Measurements from ENCODE around the gene NHEJ1. TPM values are rescaled to one million over a fixed set of nuclear protein-coding genes. Genes with fewer than 3 reads are reported as not detected.
A peak's percentile ranks its signal among the peaks of the same experiment; 100 is the strongest.

NHEJ1 gene
- total and polyA plus RNA-seq, 8 donors = 4.5 to 25.5 (median 11.8) TPM

DNA sequence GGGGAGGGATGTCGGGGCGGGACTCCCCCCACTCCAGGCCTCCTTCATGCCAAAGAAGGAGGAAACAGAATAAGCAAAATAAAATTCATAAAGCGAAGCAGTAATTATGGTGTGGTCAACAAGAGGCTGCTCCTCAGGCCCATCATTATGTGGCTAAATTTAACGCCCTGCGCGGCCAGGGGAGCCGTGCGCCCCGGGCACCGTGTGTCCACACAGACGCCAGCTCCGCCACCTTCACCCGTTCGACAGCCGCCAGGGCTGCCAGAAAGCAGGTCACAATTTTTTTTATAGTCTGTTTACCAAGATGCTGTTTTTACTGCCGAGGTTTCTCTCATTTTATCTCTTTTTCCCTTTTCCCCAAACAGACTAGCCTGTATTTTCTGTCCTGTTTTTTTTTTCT, 31.0 kb downstream of the NHEJ1 start:
- 89 to 96% (median 93%) methylated on average over 16 of the region's 16 CpGs for WGBS, 5 donors
- TF ChIP-seq POLR2A (IDR thresholded peaks at IDR 0.05) (no peak), EP300 (IDR thresholded peaks at IDR 0.05) (no peak), POLR2AphosphoS5 (IDR thresholded peaks at IDR 0.05) (no peak), CTCF (IDR thresholded peaks at IDR 0.05) (no peak)
- no peaks in the 10 kb centered on the region for H3K27me3 ChIP-seq
- DNase-seq = no peak
- H3K4me3 ChIP-seq = no peak overlapping the region
- H3K9me3 ChIP-seq = no peaks in the 10 kb centered on the region
- peaks cover 0 to 7% (median 0%) of the 10 kb centered on the region in 4 donors for H3K36me3 ChIP-seq
- H3K4me1 ChIP-seq = peaks cover 22 to 42% (median 37%) of the 10 kb centered on the region in 4 donors
- no peak overlapping the region for H3K27ac ChIP-seq
- intact Hi-C loops (cut with DNase I; ENCODE audit: low total_unique reads) = no loop called here

DNA sequence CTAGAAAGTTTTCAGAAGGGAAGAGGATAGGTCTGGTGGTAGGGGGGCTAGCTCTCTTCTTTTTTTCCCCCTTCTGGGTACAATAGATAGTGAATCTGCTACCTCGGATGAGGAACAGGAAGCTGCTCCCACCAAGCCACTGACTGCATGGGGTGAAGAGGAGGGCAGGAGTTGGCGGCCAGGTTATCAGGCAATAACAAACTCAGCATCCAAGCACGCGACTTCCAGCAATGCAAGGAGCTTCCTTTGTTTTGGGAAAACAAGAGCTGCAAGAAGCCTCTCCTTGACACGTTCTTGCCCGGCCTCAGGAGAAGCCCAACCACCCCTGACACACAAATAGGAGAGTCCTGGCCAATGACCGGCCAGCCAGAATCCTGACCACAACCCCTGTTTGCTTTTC, 32.2 kb downstream of the NHEJ1 start:
- Histone ChIP-seq H3K27ac (no peak overlapping the region), H3K4me3 (no peak overlapping the region), H3K27me3 (no peaks in the 10 kb centered on the region), H3K4me1 (peaks cover 33 to 54% (median 49%) of the 10 kb centered on the region in 4 donors), H3K36me3 (peaks cover 0 to 7% (median 0%) of the 10 kb centered on the region in 4 donors), H3K9me3 (no peaks in the 10 kb centered on the region)
- DNase-seq = no peak
- TF ChIP-seq CTCF (IDR thresholded peaks at IDR 0.05) (no peak), EP300 (IDR thresholded peaks at IDR 0.05) (no peak), POLR2A (IDR thresholded peaks at IDR 0.05) (no peak), POLR2AphosphoS5 (IDR thresholded peaks at IDR 0.05) (no peak)
- 45 to 71% (median 54%) methylated on average over 7 of the region's 7 CpGs for WGBS, 5 donors
- intact Hi-C loops (cut with DNase I; ENCODE audit: low total_unique reads) = no loop called here

DNA sequence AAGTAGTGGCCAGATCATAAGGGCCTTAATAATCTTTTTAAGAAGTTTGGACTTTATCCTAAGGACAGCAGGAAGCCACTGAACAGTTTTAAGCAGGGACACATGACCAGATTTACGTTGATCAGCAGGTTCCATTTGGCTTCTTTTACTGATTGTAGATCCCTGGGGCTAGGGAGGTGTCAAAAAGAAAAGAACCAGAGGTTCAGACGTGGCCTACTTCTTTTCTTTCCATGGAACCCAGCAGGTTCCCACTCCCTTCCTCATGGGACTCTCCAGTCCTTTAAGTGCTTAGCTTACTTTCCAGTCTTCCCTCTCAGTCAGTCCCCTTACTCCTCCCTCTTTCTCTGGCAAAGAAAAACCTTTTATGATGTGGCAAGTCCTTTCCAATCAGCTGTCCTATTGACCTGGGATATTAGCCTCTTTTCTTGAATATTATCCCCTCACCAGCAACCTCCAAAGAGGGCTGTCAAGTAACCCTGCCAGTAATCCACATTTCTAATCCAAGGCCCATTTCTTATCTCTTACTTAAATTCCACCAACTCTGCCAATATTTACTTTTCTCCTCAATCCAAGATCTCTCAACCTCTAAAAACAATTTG, 33.5 kb downstream of the NHEJ1 start:
- Histone ChIP-seq H3K4me1 (peaks cover 41 to 65% (median 59%) of the 10 kb centered on the region in 4 donors), H3K4me3 (no peak overlapping the region), H3K27me3 (no peaks in the 10 kb centered on the region), H3K27ac (peak overlapping the region; percentile 32 to 84 (median 70)), H3K9me3 (no peaks in the 10 kb centered on the region), H3K36me3 (peaks cover 0 to 7% (median 0%) of the 10 kb centered on the region in 4 donors)
- DNase-seq = no peak
- 24 to 52% (median 37%) methylated on average over 2 of the region's 2 CpGs for WGBS, 5 donors
- intact Hi-C loops (cut with DNase I; ENCODE audit: low total_unique reads) = no loop called here
- TF ChIP-seq EP300 (IDR thresholded peaks at IDR 0.05) = no peak
- no peak for TF ChIP-seq CTCF (IDR thresholded peaks at IDR 0.05)
- no peak for TF ChIP-seq POLR2A (IDR thresholded peaks at IDR 0.05)
- no peak for TF ChIP-seq POLR2AphosphoS5 (IDR thresholded peaks at IDR 0.05)

DNA sequence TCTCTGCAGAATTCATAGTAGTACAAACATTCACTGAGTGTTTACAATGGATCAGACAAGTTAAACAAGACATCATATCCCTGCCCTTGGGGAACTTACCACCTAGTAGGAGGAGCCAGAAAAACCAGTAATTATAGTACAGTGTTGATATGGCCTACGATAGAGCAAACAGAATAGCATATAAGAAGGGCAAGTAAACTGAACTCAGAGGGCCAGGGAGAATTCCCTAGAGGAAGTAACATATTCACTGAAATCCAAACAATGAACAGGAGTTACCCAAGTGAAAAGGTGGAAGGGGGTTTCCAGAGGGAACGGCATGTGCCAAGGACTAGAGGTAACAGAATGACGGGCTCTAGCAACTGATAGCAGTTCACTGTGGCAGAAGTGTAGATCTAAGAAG, 34.1 kb downstream of the NHEJ1 start:
- Histone ChIP-seq H3K9me3 (no peaks in the 10 kb centered on the region), H3K36me3 (peaks cover 0 to 7% (median 0%) of the 10 kb centered on the region in 4 donors), H3K4me1 (peaks cover 41 to 69% (median 59%) of the 10 kb centered on the region in 4 donors), H3K27me3 (no peaks in the 10 kb centered on the region), H3K27ac (peak overlapping the region; percentile 32 to 84 (median 70)), H3K4me3 (no peak overlapping the region)
- intact Hi-C loops (cut with DNase I; ENCODE audit: low total_unique reads) = no loop called here
- TF ChIP-seq CTCF (IDR thresholded peaks at IDR 0.05) = no peak
- peak in 2 of 3 donors; percentile 44 to 78 for TF ChIP-seq POLR2AphosphoS5 (IDR thresholded peaks at IDR 0.05)
- peak; percentile 55 to 64 for DNase-seq
- 32 to 60% (median 39%) methylated on average over 3 of the region's 3 CpGs for WGBS, 5 donors
